H9 (cell line): Measurements from ENCODE around the gene PLXNB2. TPM values are rescaled to one million over a fixed set of nuclear protein-coding genes. Genes with fewer than 3 reads are reported as not detected.

ENCODE experiments used
- DNase-seq: peaks from one replicate; pipeline ENCODE4 v3.0.0-alpha.2; 2017
- H2AFZ ChIP-seq: one replicate; pipeline ENCODE4 v1.6.1; 2013; ENCODE audit warnings: mild to moderate bottlenecking, low read length, control low read depth, moderate library complexity
- H2AK5ac ChIP-seq: 2 replicates; pipeline ENCODE4 v1.6.1; 2013; ENCODE audit warnings: low read length, control low read depth, mixed read lengths; ENCODE audit not compliant: insufficient read length
- H2BK120ac ChIP-seq: one replicate; pipeline ENCODE4 v1.6.1; 2013; ENCODE audit warnings: low read depth, mild to moderate bottlenecking, low read length, control low read depth, inconsistent platforms; ENCODE audit not compliant: poor library complexity, severe bottlenecking
- H2BK12ac ChIP-seq: 2 replicates; pipeline ENCODE4 v1.6.1; 2013; ENCODE audit warnings: low read length, control low read depth, mixed read lengths, low read depth; ENCODE audit not compliant: insufficient read length
- H2BK15ac ChIP-seq: 2 replicates; pipeline ENCODE4 v1.6.1; 2013; ENCODE audit warnings: low read depth, low read length, control low read depth
- H2BK20ac ChIP-seq: one replicate; pipeline ENCODE4 v1.6.1; 2013; ENCODE audit warnings: low read depth, mild to moderate bottlenecking, low read length, control low read depth, inconsistent platforms; ENCODE audit not compliant: poor library complexity, severe bottlenecking
- H2BK5ac ChIP-seq: 2 replicates; pipeline ENCODE4 v1.6.1; 2013; ENCODE audit warnings: low read length, control low read depth, mixed read lengths; ENCODE audit not compliant: insufficient read length
- H3K14ac ChIP-seq: 2 replicates; pipeline ENCODE4 v1.6.1; 2013; ENCODE audit warnings: low read length, control low read depth; ENCODE audit not compliant: insufficient read depth
- H3K18ac ChIP-seq: 2 replicates; pipeline ENCODE4 v1.6.1; 2013; ENCODE audit warnings: low read depth, mild to moderate bottlenecking, mixed read lengths, low read length, control low read depth; ENCODE audit not compliant: insufficient read length
- H3K23ac ChIP-seq: 2 replicates; pipeline ENCODE4 v1.6.1; 2013; ENCODE audit warnings: low read length, control low read depth, mixed read lengths, low read depth; ENCODE audit not compliant: insufficient read length
- H3K23me2 ChIP-seq: 2 replicates; pipeline ENCODE4 v1.6.1; 2013; ENCODE audit warnings: low read depth, mild to moderate bottlenecking, mixed read lengths, low read length, control low read depth; ENCODE audit not compliant: insufficient read length, poor library complexity, severe bottlenecking
- H3K27ac ChIP-seq: 2 replicates; pipeline ENCODE4 v1.5.1; 2013; ENCODE audit warnings: low read length, control low read depth, mixed read lengths, low read depth; ENCODE audit not compliant: insufficient read length
- H3K27me3 ChIP-seq: 2 replicates; pipeline ENCODE4 v1.6.1; 2013; ENCODE audit warnings: low read length, control low read depth, inconsistent platforms; ENCODE audit not compliant: insufficient read depth
- H3K4ac ChIP-seq: 2 replicates; pipeline ENCODE4 v1.6.1; 2013; ENCODE audit warnings: low read depth, mild to moderate bottlenecking, control low read depth, inconsistent platforms, low read length, moderate library complexity
- H3K4me1 ChIP-seq: 2 replicates; pipeline ENCODE4 v1.6.1; 2013; ENCODE audit warnings: low read length, control low read depth, inconsistent platforms; ENCODE audit not compliant: insufficient read depth
- H3K4me2 ChIP-seq: 2 replicates; pipeline ENCODE4 v1.6.1; 2013; ENCODE audit warnings: low read length, control low read depth, mixed read lengths; ENCODE audit not compliant: insufficient read length, insufficient read depth
- H3K56ac ChIP-seq: 2 replicates; pipeline ENCODE4 v1.6.1; 2013; ENCODE audit warnings: low read depth, mild to moderate bottlenecking, mixed read lengths, low read length, control low read depth; ENCODE audit not compliant: insufficient read length
- H3K79me1 ChIP-seq: 2 replicates; pipeline ENCODE4 v1.6.1; 2013; ENCODE audit warnings: low read depth, mild to moderate bottlenecking, moderate library complexity, low read length, control low read depth, inconsistent platforms; ENCODE audit not compliant: insufficient read depth, poor library complexity, severe bottlenecking
- H3K79me2 ChIP-seq: 2 replicates; pipeline ENCODE4 v1.6.1; 2013; ENCODE audit warnings: low read length, control low read depth, inconsistent platforms; ENCODE audit not compliant: insufficient read depth
- H3K9ac ChIP-seq: 2 replicates; pipeline ENCODE4 v1.6.1; 2013; ENCODE audit warnings: low read length, control low read depth, mixed read lengths; ENCODE audit not compliant: insufficient read length; ENCODE audit errors: extremely low read depth
- H3K9me3 ChIP-seq: one replicate; pipeline ENCODE4 v1.6.1; 2013; ENCODE audit warnings: low read depth, low read length, inconsistent platforms; ENCODE audit not compliant: control insufficient read depth
- H3T11ph ChIP-seq: one replicate; pipeline ENCODE4 v1.6.1; 2013; ENCODE audit warnings: mild to moderate bottlenecking, low read length, control low read depth, inconsistent platforms
- H4K20me1 ChIP-seq: one replicate; pipeline ENCODE4 v1.6.1; 2013; ENCODE audit not compliant: control insufficient read depth, insufficient read length, insufficient read depth
- H4K5ac ChIP-seq: 2 replicates; pipeline ENCODE4 v1.6.1; 2013; ENCODE audit warnings: low read depth, mild to moderate bottlenecking, mixed read lengths, low read length, control low read depth; ENCODE audit not compliant: insufficient read length
- H4K8ac ChIP-seq: replicated peaks from 2 replicates; pipeline ENCODE4 v1.6.1; 2013; ENCODE audit warnings: low read length, control low read depth, mixed read lengths, low read depth; ENCODE audit not compliant: insufficient read length
- H4K91ac ChIP-seq: 2 replicates; pipeline ENCODE4 v1.6.1; 2013; ENCODE audit warnings: low read depth, mild to moderate bottlenecking, moderate library complexity, mixed read lengths, low read length, control low read depth; ENCODE audit not compliant: insufficient read length
- H3K27ac Mint-ChIP-seq, 3 experiments: 2 replicates in 2 of 3; 3 replicates in 1 of 3; pipeline ENCODE4 v1.8.0; 2020 to 2021; ENCODE audit warnings: mixed read lengths in 3 of 3, mild to moderate bottlenecking in 1 of 3, moderate library complexity in 1 of 3
- H3K27me3 Mint-ChIP-seq: 2 replicates; pipeline ENCODE4 v1.8.0; 2021; ENCODE audit warnings: low read depth, mild to moderate bottlenecking, moderate library complexity, mixed read lengths
- H3K36me3 Mint-ChIP-seq, 3 experiments: 2 replicates in 2 of 3; 3 replicates in 1 of 3; pipeline ENCODE4 v1.8.0; 2020 to 2021; ENCODE audit warnings: low read depth in 3 of 3, mixed read lengths in 3 of 3; ENCODE audit not compliant: insufficient read depth in 1 of 3
- H3K4me1 Mint-ChIP-seq, 2 experiments: 2 replicates each; pipeline ENCODE4 v1.8.0; 2020; ENCODE audit warnings: mixed read lengths in 2 of 2
- H3K4me3 Mint-ChIP-seq, 2 experiments: 2 replicates in 1 of 2; 3 replicates in 1 of 2; pipeline ENCODE4 v1.8.0; 2020 to 2021; ENCODE audit warnings: mild to moderate bottlenecking in 2 of 2, mixed read lengths in 2 of 2, moderate library complexity in 1 of 2
- H3K9me3 Mint-ChIP-seq, 2 experiments: 2 replicates in 1 of 2; 3 replicates in 1 of 2; pipeline ENCODE4 v1.8.0; 2020; ENCODE audit warnings: mild to moderate bottlenecking in 2 of 2, mixed read lengths in 2 of 2, moderate library complexity in 1 of 2
- CTCF ChIP-seq: fragments of 200-600 bp; sonication (generic); conservative IDR thresholded peaks from 3 replicates; pipeline ENCODE4 v1.8.0; 2021; ENCODE audit warnings: antibody characterized with exemption, mild to moderate bottlenecking
- WGBS: extraction: QIAGEN DNeasy Blood & Tissue Kit; methylation state at CpG from one replicate; pipeline ENCODE4 v1.1.7; 2013; ENCODE audit warnings: missing lambda C conversion rate, low lambda C conversion rate, mixed read lengths; ENCODE audit not compliant: insufficient read length; ENCODE audit errors: extremely low coverage; 5-methylcytosine and 5-hydroxymethylcytosine counted together
- total RNA-seq: library from RNA; stranded (reverse); gene quantifications from 2 replicates; pipeline ENCODE4 v1.2.1, GENCODE V29; 2021

The PLXNB2 gene
- total RNA-seq, 1 experiment from 2014 or later, result 87.6 TPM

GRCh38 chr22:50326956-50327710 lies 19.7 kb upstream of the PLXNB2 start, which contains the start of gene DENND6B:
DENND6B (minus strand) TSS chr22:50327012; CDS start chr22:50326988, 24 bp downstream.
- Histone ChIP-seq H3K9me3 (no peaks in the 10 kb centered on the region), H3K79me1 (no peaks in the 10 kb centered on the region), H2BK120ac (no peak within 1 kb of the TSS), H4K5ac (no peak within 1 kb of the TSS), H2BK12ac (no peak within 1 kb of the TSS), H2BK20ac (no peak within 1 kb of the TSS), H3T11ph (no peak within 1 kb of the TSS), H3K23me2 (peaks cover 5% of the 10 kb centered on the region), H3K4me1 (no peaks in the 10 kb centered on the region), H3K4ac (no peak within 1 kb of the TSS), H2BK15ac (no peak within 1 kb of the TSS), H4K20me1 (no peaks in the 10 kb centered on the region), H3K9ac (peak within 1 kb of the TSS; percentile 59), H3K14ac (peak within 1 kb of the TSS; percentile 97), H2AFZ (no peak within 1 kb of the TSS), H3K27ac (no peak within 1 kb of the TSS), H3K4me2 (peak within 1 kb of the TSS; percentile 78), H3K27me3 (no peaks in the 10 kb centered on the region; the same call in 1 of the 2 replicates), H3K56ac (no peak within 1 kb of the TSS), H4K91ac (no peak within 1 kb of the TSS), H3K79me2 (no peaks in the 10 kb centered on the region), H3K18ac (no peak within 1 kb of the TSS), H4K8ac (no peak within 1 kb of the TSS), H2BK5ac (no peak within 1 kb of the TSS), H2AK5ac (no peak within 1 kb of the TSS), H3K23ac (no peak within 1 kb of the TSS)
- Mint-ChIP-seq H3K9me3 (no peaks in the 10 kb centered on the region), H3K27ac (no peak within 1 kb of the TSS; a peak in 1 of 7 replicates), H3K4me3 (peak within 1 kb of the TSS; percentile 75 to 88), H3K36me3 (peaks cover 0 to 2% (median 0%) of the 10 kb centered on the region in 3 experiments; a peak in 1 of 7 replicates), H3K27me3 (peaks cover 52% of the 10 kb centered on the region), H3K4me1 (peaks cover 7 to 11% of the 10 kb centered on the region in 2 experiments)
- peak; percentile 61 for TF ChIP-seq CTCF
- no CpG with 5 or more reads among the region's 105 CpGs for WGBS
- DNase-seq, result peak; percentile 71
